Endothelial cell of umbilical vein (primary cell): ENCODE data around the gene TNS1. TPM values are rescaled to one million over a fixed set of nuclear protein-coding genes. Genes with fewer than 3 reads are reported as not detected.

ENCODE experiments used
- BruUV-seq: library from RNA; stranded (reverse); fragments of 400-500 nt; replicated peaks from 2 replicates; lab custom pipeline; 2021; lab: Mats Ljungman, UMichigan
- CTCF ChIA-PET: fragments of 300-600, 350-600 bp; sonication (Branson Sonifier 250); formaldehyde crosslinking; loops from one replicate; lab custom pipeline; 2021; ENCODE audit warnings: antibody characterized with exemption, inconsistent platforms; lab: Charles Lee
- POLR2A ChIA-PET: fragments of 300-600, 350-600 bp; sonication (Branson Sonifier 250); formaldehyde crosslinking; loops from one replicate; lab custom pipeline; 2021; ENCODE audit warnings: antibody characterized with exemption, inconsistent platforms; lab: Charles Lee
- DNase-seq: peaks from one replicate; pipeline ENCODE4 v3.0.0-alpha.2; 2011; ENCODE audit warnings: low read depth, low spot score
- FAIRE-seq: peaks from 2 replicates; lab custom pipeline; 2011; peaks lifted over from hg19 to GRCh38; lab: Jason Lieb, UNC
- H2AFZ ChIP-seq: 2 replicates; pipeline ENCODE4 v1.6.0; 2012; ENCODE audit warnings: low read depth, low read length, control low read depth, inconsistent platforms
- H3K27ac ChIP-seq: 2 replicates; pipeline ENCODE4 v1.5.1; 2011; ENCODE audit warnings: low read depth, mild to moderate bottlenecking, control low read depth, low read length, moderate library complexity; ENCODE audit not compliant: insufficient read depth
- H3K27me3 ChIP-seq, 2 experiments: 2 replicates each; pipeline versions ENCODE4 v1.6.0 to v1.6.1; 2011; ENCODE audit warnings: low read length in 2 of 2, mixed read lengths in 1 of 2; ENCODE audit not compliant: control insufficient read depth in 2 of 2, insufficient read depth in 2 of 2
- H3K36me3 ChIP-seq, 2 experiments: 2 replicates in 1 of 2; 3 replicates in 1 of 2; pipeline ENCODE4 v1.5.1; 2011; ENCODE audit warnings: low read length in 2 of 2, mild to moderate bottlenecking in 1 of 2, moderate library complexity in 1 of 2; ENCODE audit not compliant: control insufficient read depth in 2 of 2, insufficient read depth in 2 of 2; ENCODE audit errors: extremely low read depth in 1 of 2
- H3K4me1 ChIP-seq: 3 replicates; pipeline ENCODE4 v1.5.1; 2011; ENCODE audit warnings: mild to moderate bottlenecking, low read length; ENCODE audit not compliant: control insufficient read depth, insufficient read depth; ENCODE audit errors: extremely low read depth
- H3K4me2 ChIP-seq: 2 replicates; pipeline ENCODE4 v1.6.1; 2011; ENCODE audit warnings: low read length, control low read depth, mixed read lengths; ENCODE audit not compliant: insufficient read depth
- H3K4me3 ChIP-seq, 3 experiments: fragments of 200-600 bp in 1 of 3; sonication (generic), shearing (Covaris generic) in 1 of 3; replicated peaks in 1 of 3; 2 replicates each; pipeline ENCODE4 v1.5.1; 2011 to 2016; ENCODE audit warnings: control low read depth in 3 of 3, low read length in 3 of 3, mild to moderate bottlenecking in 2 of 3, inconsistent platforms in 1 of 3, low read depth in 1 of 3, moderate library complexity in 1 of 3; ENCODE audit not compliant: insufficient read depth in 1 of 3
- H3K79me2 ChIP-seq: 2 replicates; pipeline ENCODE4 v1.6.0; 2012; ENCODE audit warnings: low read length, inconsistent platforms; ENCODE audit not compliant: control insufficient read depth, insufficient read depth
- H3K9ac ChIP-seq: replicated peaks from 2 replicates; pipeline ENCODE3; 2011; ENCODE audit warnings: low read length, control low read depth; ENCODE audit not compliant: insufficient read depth; ENCODE audit errors: extremely low read depth
- H3K9me1 ChIP-seq: replicated peaks from 3 replicates; pipeline ENCODE4 v1.6.0; 2011; ENCODE audit warnings: mild to moderate bottlenecking, low read length; ENCODE audit not compliant: control insufficient read depth, insufficient read depth; ENCODE audit errors: extremely low read depth
- H3K9me3 ChIP-seq: replicated peaks from 2 replicates; pipeline ENCODE4 v1.5.1; 2012; ENCODE audit warnings: low read length, inconsistent platforms; ENCODE audit not compliant: control insufficient read depth, insufficient read depth
- H4K20me1 ChIP-seq: replicated peaks from 2 replicates; pipeline ENCODE3; 2011; ENCODE audit warnings: mild to moderate bottlenecking, low read length; ENCODE audit not compliant: control insufficient read depth, insufficient read depth; ENCODE audit errors: extremely low read depth
- FOS ChIP-seq: IDR thresholded peaks from 2 replicates; pipeline ENCODE4 v1.6.1; 2011; ENCODE audit warnings: mild to moderate bottlenecking, low read length, moderate library complexity, borderline replicate concordance; ENCODE audit not compliant: insufficient read depth
- JUN ChIP-seq: IDR thresholded peaks from 2 replicates; pipeline ENCODE4 v1.6.1; 2011; ENCODE audit warnings: borderline replicate concordance, low read depth; ENCODE audit not compliant: insufficient read length, insufficient read depth
- MYC ChIP-seq: IDR thresholded peaks from one replicate; pipeline ENCODE4 v1.6.1; 2011; ENCODE audit warnings: mild to moderate bottlenecking, low read depth, low read length
- dilution Hi-C: fragments of 300-500 bp; cut with MboI; formaldehyde crosslinking; loops from one replicate; pipeline ENCODE4 v1.15.0; 2019; ENCODE audit warnings: low sequenced_read_pairs; ENCODE audit not compliant: extremely low pct_ligation_motif_present
- intact Hi-C: fragments of 100-400 bp; cut with micrococcal nuclease; formaldehyde crosslinking; loops from one replicate; pipeline ENCODE4 v1.10.0; 2022
- polyA plus RNA-seq, 4 experiments: library from polyadenylated mRNA; depleted of rRNA in 3 of 4; stranded (reverse) in 3 of 4; unstranded in 1 of 4; fragments of >200 nt; gene quantifications; 2 replicates each; pipeline versions ENCODE4 v1.2.1 to v1.2.3, GENCODE V29; 2011 to 2012; ENCODE audit warnings: missing spikeins in 1 of 4
- total RNA-seq: library from RNA; stranded (reverse); gene quantifications from 2 replicates; pipeline ENCODE4 v1.2.3, GENCODE V29; 2021
- TF ChIP-seq, protein P1 (sequence below), 2 donors: IDR thresholded peaks; 1 replicate in 1 of 2; 2 replicates in 1 of 2; pipeline ENCODE4 v1.5.1; 2011; ENCODE audit warnings: low read length in 2 of 2, mild to moderate bottlenecking in 2 of 2, moderate library complexity in 2 of 2, control low read depth in 1 of 2, inconsistent platforms in 1 of 2, low read depth in 1 of 2; ENCODE audit not compliant: insufficient read depth in 1 of 2; ENCODE audit errors: extremely low read depth in 1 of 2
- TF ChIP-seq, protein P2 (sequence below): IDR thresholded peaks from 2 replicates; pipeline ENCODE4 v1.6.1; 2011; ENCODE audit not compliant: insufficient read depth, insufficient read length

TNS1 gene
- total and polyA plus RNA-seq, 2 donors (not counting 3 experiments of a cell fraction or from before 2014, with no cell fraction given), result 11.0 to 52.1 TPM

DNA sequence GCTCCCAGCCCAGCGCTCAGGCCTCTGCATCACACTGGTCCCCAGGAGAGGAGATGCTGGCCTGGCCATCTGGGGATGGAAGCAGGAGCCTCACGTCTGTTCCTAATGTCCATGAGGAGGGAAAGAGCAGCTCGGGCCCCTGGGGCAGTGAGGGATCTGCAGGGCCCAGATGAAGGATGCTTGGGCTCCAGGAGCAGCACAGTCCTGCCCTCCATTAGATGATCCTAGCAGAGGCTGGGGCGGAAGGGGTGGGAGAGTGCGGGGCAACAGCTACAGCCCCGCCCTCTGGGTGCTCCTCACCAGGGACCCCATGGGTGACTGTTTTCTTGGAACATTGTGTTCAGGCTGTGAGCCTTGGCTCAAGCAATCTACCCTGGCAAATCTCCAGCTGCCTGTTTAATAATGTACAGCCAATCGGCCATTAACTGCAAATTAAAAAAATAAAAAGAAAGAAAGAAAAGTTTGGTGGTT lies 49.7 kb downstream of the TNS1 start:
- Histone ChIP-seq H3K4me2 (no peak overlapping the region), H3K4me1 (no peaks in the 10 kb centered on the region), H3K9me1 (no peaks in the 10 kb centered on the region), H3K79me2 (no peaks in the 10 kb centered on the region), H3K27me3 (no peaks in the 10 kb centered on the region), H3K27ac (no peak overlapping the region), H3K9me3 (no peaks in the 10 kb centered on the region), H3K9ac (no peak overlapping the region), H4K20me1 (no peaks in the 10 kb centered on the region), H2AFZ (no peak overlapping the region), H3K4me3 (no peak overlapping the region), H3K36me3 (no peaks in the 10 kb centered on the region)
- ChIA-PET CTCF (interaction anchor here (0.8 to 2.4 kb wide), 2 partner anchors 9 to 167 kb away, joined by 3 to 8 read pairs; no protein-coding TSS in a partner anchor), POLR2A (no interaction called here)
- no TSS peak for BruUV-seq
- TF ChIP-seq JUN (no peak), FOS (no peak), MYC (no peak)
- TF ChIP-seq, protein P1, sequence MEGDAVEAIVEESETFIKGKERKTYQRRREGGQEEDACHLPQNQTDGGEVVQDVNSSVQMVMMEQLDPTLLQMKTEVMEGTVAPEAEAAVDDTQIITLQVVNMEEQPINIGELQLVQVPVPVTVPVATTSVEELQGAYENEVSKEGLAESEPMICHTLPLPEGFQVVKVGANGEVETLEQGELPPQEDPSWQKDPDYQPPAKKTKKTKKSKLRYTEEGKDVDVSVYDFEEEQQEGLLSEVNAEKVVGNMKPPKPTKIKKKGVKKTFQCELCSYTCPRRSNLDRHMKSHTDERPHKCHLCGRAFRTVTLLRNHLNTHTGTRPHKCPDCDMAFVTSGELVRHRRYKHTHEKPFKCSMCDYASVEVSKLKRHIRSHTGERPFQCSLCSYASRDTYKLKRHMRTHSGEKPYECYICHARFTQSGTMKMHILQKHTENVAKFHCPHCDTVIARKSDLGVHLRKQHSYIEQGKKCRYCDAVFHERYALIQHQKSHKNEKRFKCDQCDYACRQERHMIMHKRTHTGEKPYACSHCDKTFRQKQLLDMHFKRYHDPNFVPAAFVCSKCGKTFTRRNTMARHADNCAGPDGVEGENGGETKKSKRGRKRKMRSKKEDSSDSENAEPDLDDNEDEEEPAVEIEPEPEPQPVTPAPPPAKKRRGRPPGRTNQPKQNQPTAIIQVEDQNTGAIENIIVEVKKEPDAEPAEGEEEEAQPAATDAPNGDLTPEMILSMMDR (IDR thresholded peaks at IDR 0.05; ENCODE audit: extremely low read depth in 1 of 2, insufficient read depth in 1 of 2, low read depth in 1 of 2, low read length in 2 of 2), result no peak
- TF ChIP-seq, protein P2, sequence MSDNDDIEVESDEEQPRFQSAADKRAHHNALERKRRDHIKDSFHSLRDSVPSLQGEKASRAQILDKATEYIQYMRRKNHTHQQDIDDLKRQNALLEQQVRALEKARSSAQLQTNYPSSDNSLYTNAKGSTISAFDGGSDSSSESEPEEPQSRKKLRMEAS, result no peak
- intact Hi-C loops (no loop called here), dilution Hi-C loops (no loop called here)
- no peak for DNase-seq
- no peak for FAIRE-seq
